Activated naive CD4-positive, alpha-beta T cell treated with anti-CD3 and anti-CD28 coated beads for 36 hours (primary cell): Measurements from ENCODE around the gene PRDM8. TPM values are rescaled to one million over a fixed set of nuclear protein-coding genes. Genes with fewer than 3 reads are reported as not detected.
"Not testable (repeated sequence)": the region's sequence is repeated elsewhere in the genome, so short reads cannot be mapped to it uniquely, and the experiment has no call there.

Experiments used
- CTCF ChIA-PET: fragments of 350-600 bp; sonication (Branson Sonifier 250); formaldehyde crosslinking; loops from one replicate; lab custom pipeline; 2021; ENCODE audit warnings: antibody characterized with exemption; lab: Charles Lee
- DNase-seq: peaks from one replicate; pipeline ENCODE4 v3.0.0-alpha.2; 2020
- H3K27ac Mint-ChIP-seq: one replicate; pipeline ENCODE4 v1.8.0; 2021; ENCODE audit warnings: mild to moderate bottlenecking, mixed read lengths
- H3K27me3 Mint-ChIP-seq: one replicate; pipeline ENCODE4 v1.8.0; 2021; ENCODE audit warnings: low read depth, mixed read lengths
- H3K36me3 Mint-ChIP-seq: one replicate; pipeline ENCODE4 v1.8.0; 2021; ENCODE audit warnings: low read depth, mixed read lengths
- H3K4me1 Mint-ChIP-seq: one replicate; pipeline ENCODE4 v1.8.0; 2021; ENCODE audit warnings: low read depth, mixed read lengths
- H3K4me3 Mint-ChIP-seq: one replicate; pipeline ENCODE4 v1.8.0; 2021; ENCODE audit warnings: mild to moderate bottlenecking, moderate library complexity, mixed read lengths
- H3K9me3 Mint-ChIP-seq: one replicate; pipeline ENCODE4 v1.8.0; 2021; ENCODE audit warnings: mixed read lengths
- intact Hi-C: fragments of 100-400 bp; cut with micrococcal nuclease; formaldehyde crosslinking; loops from one replicate; pipeline ENCODE4 v1.15.1; 2023
- total RNA-seq, 2 experiments: library from RNA; stranded (reverse); gene quantifications; one replicate each; pipeline ENCODE4 v1.2.3, GENCODE V29; 2021

The PRDM8 gene
- total RNA-seq, 2 experiments from 2014 or later = 0.29 to 0.35 TPM

DNA sequence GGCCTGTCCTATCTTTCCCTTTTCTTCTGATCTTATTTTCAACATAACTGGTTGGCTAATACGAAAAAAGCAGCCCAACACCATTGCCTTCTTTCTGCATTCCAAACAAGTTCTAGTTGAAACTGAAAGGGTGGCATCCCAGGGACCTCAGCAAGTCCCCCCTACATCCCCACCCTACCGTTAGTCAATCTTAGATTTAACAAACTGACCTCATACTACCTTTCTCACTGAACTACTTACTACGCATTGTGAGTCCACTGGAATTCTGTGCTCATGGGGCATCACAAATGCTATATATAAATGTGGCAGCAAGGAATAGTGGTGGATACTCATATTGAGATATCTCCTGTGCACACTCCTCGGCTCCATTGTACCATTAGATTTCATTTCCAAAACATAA is 36.1 kb downstream of the PRDM8 start:
- no peak for DNase-seq
- Mint-ChIP-seq H3K27me3 (peaks cover 12% of the 10 kb centered on the region), H3K9me3 (no peaks in the 10 kb centered on the region), H3K36me3 (no peaks in the 10 kb centered on the region), H3K4me1 (no peaks in the 10 kb centered on the region), H3K27ac (no peak overlapping the region), H3K4me3 (no peak overlapping the region)
- CTCF ChIA-PET = no interaction called here
- intact Hi-C loops = no loop called here

DNA sequence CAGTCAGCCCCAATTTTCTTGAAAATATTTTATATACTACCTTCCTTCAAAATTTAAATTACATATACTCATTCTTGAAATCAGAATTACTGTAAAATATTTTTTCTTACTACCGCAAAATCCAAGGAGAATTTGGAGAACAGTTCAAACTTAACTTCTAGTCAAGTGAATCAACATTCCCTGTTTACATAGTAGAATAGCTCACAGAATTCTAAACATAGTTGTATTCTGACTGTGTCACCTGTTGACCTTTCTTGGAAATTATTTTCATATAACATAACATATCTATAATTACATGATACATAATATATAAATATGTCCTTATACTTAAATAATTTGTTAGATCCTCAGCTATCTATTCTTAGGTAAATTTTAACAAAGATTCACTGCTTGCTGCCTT is 38.1 kb downstream of the PRDM8 start:
- CTCF ChIA-PET = no interaction called here
- DNase-seq = no peak
- H3K36me3 Mint-ChIP-seq = no peaks in the 10 kb centered on the region
- H3K27ac Mint-ChIP-seq = no peak overlapping the region
- H3K4me3 Mint-ChIP-seq = no peak overlapping the region
- no peaks in the 10 kb centered on the region for H3K4me1 Mint-ChIP-seq
- no peaks in the 10 kb centered on the region for H3K9me3 Mint-ChIP-seq
- H3K27me3 Mint-ChIP-seq = peaks cover 7% of the 10 kb centered on the region
- intact Hi-C loops = no loop called here

DNA sequence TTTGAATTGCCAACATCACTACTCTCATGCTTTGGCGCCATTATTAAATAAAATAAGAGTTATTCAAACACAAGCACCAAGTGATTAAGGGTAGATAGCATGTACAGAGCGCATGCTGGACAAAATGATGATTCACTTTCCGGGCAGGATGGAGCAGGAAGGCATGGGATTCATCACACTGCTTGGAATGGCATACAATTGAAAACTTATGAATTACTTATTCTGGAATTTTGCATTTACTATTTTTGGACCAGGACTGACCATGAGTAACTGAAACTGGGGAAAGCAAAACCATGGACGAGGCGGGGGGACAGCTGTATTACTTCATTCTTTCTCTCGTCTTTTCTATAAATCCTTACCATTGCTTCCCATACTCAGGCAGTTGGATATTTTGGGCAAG is 40.7 kb downstream of the PRDM8 start:
- CTCF ChIA-PET = no interaction called here
- no peak overlapping the region for H3K4me3 Mint-ChIP-seq
- H3K36me3 Mint-ChIP-seq = no peaks in the 10 kb centered on the region
- intact Hi-C loops = no loop called here
- H3K9me3 Mint-ChIP-seq = no peaks in the 10 kb centered on the region
- no peak overlapping the region for H3K27ac Mint-ChIP-seq
- peaks cover 4% of the 10 kb centered on the region for H3K27me3 Mint-ChIP-seq
- no peak for DNase-seq
- no peaks in the 10 kb centered on the region for H3K4me1 Mint-ChIP-seq

DNA sequence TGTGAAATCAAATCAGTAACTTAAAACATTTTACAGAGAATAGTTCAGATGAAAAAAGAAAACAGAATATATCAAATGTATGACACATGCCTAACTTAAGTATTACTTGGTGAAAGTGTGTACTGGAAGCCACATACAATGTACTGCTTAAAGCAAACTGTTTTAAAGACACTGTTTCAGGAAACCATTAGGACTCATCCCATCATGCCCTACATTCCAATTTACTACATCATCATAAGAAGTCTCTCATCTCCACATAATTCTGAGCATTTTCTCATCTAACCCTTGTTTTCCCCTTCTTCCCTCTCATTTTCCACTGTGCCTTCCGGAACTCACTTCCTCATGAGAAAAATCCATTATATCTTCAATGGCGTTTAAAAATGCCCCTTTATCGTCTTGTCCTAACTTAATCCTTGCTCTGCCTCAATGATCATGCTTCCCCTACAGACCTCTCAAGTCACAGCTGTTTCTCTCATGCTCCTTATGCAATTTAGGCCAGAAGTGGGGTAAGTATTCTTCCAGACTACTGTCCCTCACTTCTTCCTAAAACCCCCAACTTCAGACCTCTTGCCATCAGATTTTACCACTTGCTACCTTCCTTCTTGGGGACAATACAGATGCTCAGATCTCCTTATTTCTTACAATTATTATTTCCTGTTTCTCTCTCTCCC is 42.3 kb downstream of the PRDM8 start:
- H3K4me3 Mint-ChIP-seq = no peak overlapping the region
- H3K9me3 Mint-ChIP-seq = no peaks in the 10 kb centered on the region
- intact Hi-C loops = no loop called here
- no peaks in the 10 kb centered on the region for H3K4me1 Mint-ChIP-seq
- H3K36me3 Mint-ChIP-seq = no peaks in the 10 kb centered on the region
- no peak overlapping the region for H3K27ac Mint-ChIP-seq
- no peak for DNase-seq
- CTCF ChIA-PET = no interaction called here
- peaks cover 8% of the 10 kb centered on the region for H3K27me3 Mint-ChIP-seq

DNA sequence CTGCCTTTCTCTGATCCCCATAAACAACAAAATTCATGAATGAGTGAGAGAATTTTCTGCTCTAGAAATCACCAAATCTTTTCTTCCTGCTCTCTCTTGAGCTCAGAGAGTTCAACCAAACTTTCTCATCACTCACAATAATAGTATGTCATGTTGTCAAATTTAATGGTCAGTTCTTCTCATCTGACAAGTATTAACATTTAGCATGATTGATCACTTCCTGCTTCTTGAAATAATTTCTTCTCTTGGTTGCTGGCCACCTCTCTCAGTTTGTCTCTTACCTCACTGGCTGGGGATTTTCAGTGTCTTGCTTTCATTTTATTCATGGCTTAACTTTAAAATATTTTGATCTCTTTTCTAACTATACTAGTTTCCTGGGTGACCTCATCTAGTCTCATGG is 43.7 kb downstream of the PRDM8 start:
- no peak overlapping the region for H3K27ac Mint-ChIP-seq
- CTCF ChIA-PET = no interaction called here

DNA sequence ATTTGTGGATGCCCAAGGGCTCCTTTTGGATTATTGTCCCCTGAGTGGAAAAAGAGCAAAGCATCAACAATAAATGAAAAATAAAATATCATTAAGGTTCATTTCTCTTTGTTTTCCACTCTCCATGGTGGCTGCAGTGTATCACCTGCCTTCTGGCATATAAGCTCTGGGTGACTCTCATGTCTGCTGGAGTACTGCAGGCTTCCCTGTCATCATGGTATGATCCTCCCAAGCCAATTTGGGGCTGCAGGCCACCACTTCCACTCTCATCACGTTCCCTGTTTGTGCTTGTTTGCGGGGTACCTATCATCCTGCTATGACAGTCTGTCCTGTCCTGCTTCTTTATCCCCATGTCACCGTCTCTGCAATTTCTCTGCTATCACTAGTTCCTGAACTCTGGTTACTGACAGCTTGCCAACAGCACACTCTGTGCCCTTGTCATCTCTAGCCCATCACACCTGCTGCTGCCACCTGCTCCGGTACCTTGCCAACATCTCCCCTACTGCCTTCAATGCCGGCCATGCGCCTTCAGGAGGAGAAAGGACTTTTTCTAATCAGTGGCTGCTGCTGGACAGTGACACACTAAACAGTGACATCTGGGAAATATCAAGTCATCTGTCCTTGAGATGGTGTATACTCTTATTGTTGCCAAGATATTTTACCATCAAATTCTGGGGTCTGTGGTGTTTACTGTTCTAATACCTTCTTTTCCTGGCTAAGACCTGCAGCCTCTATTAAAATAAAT is 46.1 kb downstream of the PRDM8 start:
- no peak overlapping the region for H3K27ac Mint-ChIP-seq
- no peaks in the 10 kb centered on the region for H3K9me3 Mint-ChIP-seq
- CTCF ChIA-PET = no interaction called here
- intact Hi-C loops = no loop called here
- H3K4me3 Mint-ChIP-seq = no peak overlapping the region
- DNase-seq = no peak
- H3K36me3 Mint-ChIP-seq = no peaks in the 10 kb centered on the region
- no peaks in the 10 kb centered on the region for H3K4me1 Mint-ChIP-seq
- H3K27me3 Mint-ChIP-seq = peaks cover 10% of the 10 kb centered on the region

More for the DNA sequence above, 43.7 kb downstream of the PRDM8 start:
- peaks cover 10% of the 10 kb centered on the region for H3K27me3 Mint-ChIP-seq
- intact Hi-C loops = no loop called here
- H3K4me3 Mint-ChIP-seq = no peak overlapping the region
- DNase-seq = no peak
- no peaks in the 10 kb centered on the region for H3K36me3 Mint-ChIP-seq
- no peaks in the 10 kb centered on the region for H3K9me3 Mint-ChIP-seq
- H3K4me1 Mint-ChIP-seq = no peaks in the 10 kb centered on the region

DNA sequence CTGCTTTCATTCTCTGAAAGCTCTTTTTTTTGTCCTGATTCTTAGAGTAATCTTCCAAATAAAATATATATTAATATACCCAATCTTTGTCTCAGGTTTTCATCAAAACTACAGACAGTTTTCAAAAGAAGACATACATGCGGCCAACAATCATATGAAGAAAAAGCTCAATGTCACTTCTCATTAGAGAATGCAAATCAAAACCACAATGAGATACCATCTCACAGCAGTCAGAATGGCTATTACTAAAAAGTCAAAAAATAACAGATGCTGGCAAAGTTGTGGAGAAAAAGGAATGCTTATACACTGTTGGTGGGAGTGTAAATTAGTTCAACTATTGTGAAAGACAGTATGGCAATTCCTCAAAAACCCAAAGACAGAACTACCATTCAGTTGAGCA is 50.2 kb downstream of the PRDM8 start:
- H3K4me1 Mint-ChIP-seq, intact Hi-C loops, H3K36me3 Mint-ChIP-seq, CTCF ChIA-PET, H3K9me3 Mint-ChIP-seq, H3K27ac Mint-ChIP-seq, DNase-seq, H3K4me3 Mint-ChIP-seq: not testable (repeated sequence)
- H3K27me3 Mint-ChIP-seq = peaks cover 12% of the 10 kb centered on the region

DNA sequence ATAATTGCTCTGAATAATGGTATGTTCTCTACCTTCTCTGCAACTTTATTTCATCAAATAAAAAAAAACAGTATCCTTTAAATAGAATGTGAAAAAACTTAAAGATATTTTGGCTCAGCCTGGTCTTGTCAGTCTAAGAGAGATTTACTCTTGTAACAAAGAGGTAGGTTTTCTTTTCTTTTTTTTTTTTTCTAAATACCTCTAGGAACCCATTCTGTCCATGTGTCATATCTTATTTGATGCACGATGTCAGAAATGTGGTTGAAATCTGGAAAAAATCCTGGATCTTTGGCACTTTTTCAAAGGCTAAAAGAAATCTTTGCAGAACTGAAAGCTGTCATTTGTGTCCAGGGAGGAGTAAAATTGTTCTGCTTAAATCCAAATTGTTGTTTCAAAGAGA is 51.8 kb downstream of the PRDM8 start:
- no peak for DNase-seq
- H3K4me1 Mint-ChIP-seq = no peaks in the 10 kb centered on the region
- H3K27me3 Mint-ChIP-seq = peaks cover 6% of the 10 kb centered on the region
- no peak overlapping the region for H3K4me3 Mint-ChIP-seq
- no peak overlapping the region for H3K27ac Mint-ChIP-seq
- H3K9me3 Mint-ChIP-seq = no peaks in the 10 kb centered on the region
- no peaks in the 10 kb centered on the region for H3K36me3 Mint-ChIP-seq
- intact Hi-C loops = no loop called here
- CTCF ChIA-PET = no interaction called here

DNA sequence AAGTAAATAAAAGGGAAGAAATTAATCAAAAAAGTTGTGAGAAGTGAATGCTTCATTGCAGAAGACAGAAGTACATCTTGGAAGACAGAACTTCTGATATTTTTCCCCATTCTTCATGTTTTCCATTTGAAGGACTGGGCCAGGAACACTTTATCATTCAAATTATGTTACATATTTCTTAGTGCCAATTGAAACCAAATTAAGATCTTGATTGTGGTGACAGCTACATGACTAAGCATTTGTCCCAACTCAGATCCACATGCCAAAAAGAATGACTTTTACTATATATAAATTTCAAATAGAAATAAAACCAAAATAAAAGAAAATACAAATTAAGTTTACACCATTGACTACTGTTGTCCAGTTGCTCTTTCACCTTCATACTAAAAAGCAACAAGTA is 55.1 kb downstream of the PRDM8 start:
- H3K9me3 Mint-ChIP-seq = no peaks in the 10 kb centered on the region
- H3K4me3 Mint-ChIP-seq = no peak overlapping the region
- no peak for DNase-seq
- H3K36me3 Mint-ChIP-seq = no peaks in the 10 kb centered on the region
- H3K27ac Mint-ChIP-seq = no peak overlapping the region
- H3K4me1 Mint-ChIP-seq = no peaks in the 10 kb centered on the region
- peaks cover 9% of the 10 kb centered on the region for H3K27me3 Mint-ChIP-seq
- intact Hi-C loops = no loop called here
- CTCF ChIA-PET = no interaction called here

DNA sequence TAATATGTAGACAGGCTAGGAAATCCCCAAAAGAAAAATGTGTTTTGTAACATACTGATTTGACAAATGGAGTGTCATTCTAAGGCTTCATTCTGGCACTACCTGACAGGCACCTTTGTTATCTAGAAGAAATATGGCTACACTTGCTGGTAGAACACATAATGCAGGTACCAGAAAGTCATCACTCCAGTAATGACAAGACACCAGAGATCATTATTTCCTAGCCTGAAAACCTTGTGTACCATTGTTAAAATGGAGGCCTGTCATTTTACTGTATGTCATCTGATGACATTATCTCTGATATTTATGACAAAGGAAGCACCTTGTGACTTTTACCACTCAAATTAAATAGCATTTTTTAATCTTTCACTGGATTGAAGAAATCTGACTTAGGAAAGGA is 55.6 kb downstream of the PRDM8 start:
- CTCF ChIA-PET = no interaction called here

DNA sequence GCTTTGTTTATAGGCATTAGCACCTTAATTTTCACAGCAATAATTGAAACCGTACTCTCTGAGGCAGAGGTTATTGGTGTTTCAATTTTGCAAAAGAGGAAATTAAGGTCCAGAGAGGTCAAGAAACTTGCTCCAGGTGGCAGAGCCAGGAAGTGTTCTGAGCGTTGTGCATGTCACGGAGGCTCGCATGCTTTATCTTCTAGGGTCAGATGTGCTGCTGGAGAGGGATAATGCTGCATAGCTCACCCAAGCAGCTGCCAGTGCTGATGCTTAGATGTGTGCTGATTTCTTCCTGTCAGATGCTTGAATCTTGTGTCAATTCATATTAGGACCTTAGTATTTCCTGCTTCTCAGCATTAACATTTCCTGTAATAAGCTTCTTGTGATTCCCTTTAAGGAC is 56.2 kb downstream of the PRDM8 start:
- Mint-ChIP-seq H3K4me3 (no peak overlapping the region), H3K27me3 (peaks cover 14% of the 10 kb centered on the region), H3K4me1 (no peaks in the 10 kb centered on the region), H3K9me3 (no peaks in the 10 kb centered on the region), H3K36me3 (no peaks in the 10 kb centered on the region), H3K27ac (no peak overlapping the region)
- intact Hi-C loops = no loop called here
- CTCF ChIA-PET = no interaction called here
- no peak for DNase-seq

More for the DNA sequence above, 55.6 kb downstream of the PRDM8 start:
- DNase-seq = no peak
- Mint-ChIP-seq H3K27me3 (peaks cover 13% of the 10 kb centered on the region), H3K4me3 (no peak overlapping the region), H3K27ac (no peak overlapping the region), H3K36me3 (no peaks in the 10 kb centered on the region), H3K4me1 (no peaks in the 10 kb centered on the region), H3K9me3 (no peaks in the 10 kb centered on the region)
- intact Hi-C loops = no loop called here
